NT2/D1 (cell line): ENCODE measurements around the gene PPP1R37.

ENCODE experiments used
- SUZ12 ChIP-seq: IDR thresholded peaks from 2 replicates; pipeline ENCODE4 v1.6.1; 2011; ENCODE audit not compliant: insufficient read length, insufficient read depth; ENCODE audit errors: extremely low read depth
- YY1 ChIP-seq: IDR thresholded peaks from 2 replicates; pipeline ENCODE4 v1.6.1; 2011; ENCODE audit not compliant: insufficient read length, insufficient read depth
- ZNF274 ChIP-seq: IDR thresholded peaks from 2 replicates; pipeline ENCODE4 v1.6.1; 2011; ENCODE audit warnings: mild to moderate bottlenecking, low read depth, low read length

GRCh38 chr19:45141203-45141900 lies 48.4 kb downstream of the PPP1R37 start:
- TF ChIP-seq ZNF274, result no peak
- TF ChIP-seq SUZ12, result no peak
- no peak for TF ChIP-seq YY1
